GM23248 (cell line): ENCODE measurements around the gene NDUFA3.

Experiments
- EZH2 ChIP-seq: fragments of 200-600 bp; sonication (generic); IDR thresholded peaks from 2 replicates; pipeline ENCODE4 v1.6.1; 2018; ENCODE audit warnings: antibody characterized with exemption, mild to moderate bottlenecking; ENCODE audit not compliant: insufficient read depth, poor library complexity, severe bottlenecking
- EZH2phosphoT487 ChIP-seq: fragments of 200-600 bp; sonication (generic); IDR thresholded peaks from 2 replicates; pipeline ENCODE4 v1.6.1; 2018; ENCODE audit warnings: antibody characterized with exemption, moderate library complexity, mild to moderate bottlenecking, low read depth; ENCODE audit not compliant: insufficient read depth

DNA sequence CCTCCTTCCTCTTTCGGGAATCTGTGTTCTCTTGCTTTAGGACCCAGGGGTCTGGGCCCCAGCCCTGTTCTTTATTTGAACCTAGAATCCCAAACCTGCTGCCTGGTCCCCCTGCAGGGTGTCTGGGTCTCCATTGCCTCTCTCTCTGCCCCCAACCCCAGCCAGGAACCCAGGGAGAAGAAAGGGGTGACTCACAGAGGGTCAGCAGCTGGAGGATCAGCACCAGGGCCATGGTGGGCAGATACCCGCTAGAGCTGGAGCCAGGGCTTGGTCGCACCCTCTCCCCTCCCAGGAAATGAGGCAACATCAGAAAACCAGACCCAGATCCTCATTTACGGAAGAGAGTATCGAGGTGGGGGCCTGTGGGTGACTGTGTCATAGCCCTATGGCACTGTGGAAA is 2.1 kb upstream of the NDUFA3 start, which contains the start of gene OSCAR:
- no peak for TF ChIP-seq EZH2
- no peak for TF ChIP-seq EZH2phosphoT487
